HG03095 (cell line): ENCODE results near the gene C4B.

Source experiments
- ATAC-seq: cut with Tn5 transposase; IDR thresholded peaks from one replicate; pipeline ENCODE4 v1.9.1; 2021; ENCODE audit warnings: moderate library complexity; ENCODE audit not compliant: unreplicated experiment

C4B gene

DNA sequence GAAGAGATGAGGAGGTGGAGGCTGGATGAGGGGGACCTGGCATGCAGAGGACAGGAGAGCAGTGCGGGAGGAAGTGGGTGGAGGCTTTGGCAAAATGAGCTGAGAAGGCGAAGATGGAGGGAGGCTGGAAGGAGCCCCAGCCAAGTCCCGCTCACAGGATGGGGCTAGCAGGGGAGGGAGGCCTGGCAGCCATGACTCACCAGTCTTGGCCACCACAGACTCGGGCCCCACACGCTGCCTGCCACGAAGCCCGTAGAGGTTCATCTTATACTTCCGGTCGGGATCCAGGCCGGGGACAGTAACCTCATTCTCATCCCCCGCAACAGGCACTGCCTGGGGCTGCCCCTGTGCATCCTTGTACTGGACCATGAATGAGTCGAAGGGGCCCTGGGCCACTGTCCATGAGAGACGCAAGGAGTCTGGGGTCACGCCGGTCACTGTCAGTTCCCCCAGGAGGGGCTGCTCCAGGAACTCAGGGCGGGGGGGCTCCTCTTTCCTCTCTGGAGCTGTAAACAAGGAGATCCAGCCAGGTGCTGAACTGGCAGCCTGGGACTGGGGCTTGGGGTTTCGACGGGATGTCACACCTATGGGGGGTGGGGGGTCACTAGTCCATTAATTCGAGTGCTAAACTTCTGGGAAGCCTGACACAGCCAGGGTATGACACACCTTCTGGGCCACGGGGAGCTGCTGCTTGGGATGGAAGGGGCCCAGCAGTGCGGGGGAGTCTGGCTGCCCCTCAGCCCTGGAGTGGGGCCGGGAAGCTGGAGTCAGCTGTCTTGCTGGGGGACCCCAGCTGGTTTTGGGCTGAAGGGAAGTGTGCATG is 66.8 kb downstream of the C4B start:
- ATAC-seq: no peak

- no peak for ATAC-seq
Observed at GRCh38 chr6:32082478-32082877, 67.9 kb downstream of the C4B start.

- ATAC-seq: no peak
Observed at GRCh38 chr6:32082935-32083334, 68.3 kb downstream of the C4B start.

- no peak for ATAC-seq
Observed at GRCh38 chr6:32083812-32084768, 69.5 kb downstream of the C4B start.

GRCh38 chr6:32084780-32085179 is 70.2 kb downstream of the C4B start:
- ATAC-seq: no peak
